Stimulated activated CD4-positive, alpha-beta T cell treated with anti-CD3 and anti-CD28 coated beads, Interleukin-1b, Interleukin-23, amount 100 ng/mL, for 48 hours (primary cell): ENCODE data around the gene RNF213.

Experiments
- DNase-seq: peaks from one replicate; pipeline ENCODE4 v3.0.0-alpha.2; 2020

The RNF213 gene

DNA sequence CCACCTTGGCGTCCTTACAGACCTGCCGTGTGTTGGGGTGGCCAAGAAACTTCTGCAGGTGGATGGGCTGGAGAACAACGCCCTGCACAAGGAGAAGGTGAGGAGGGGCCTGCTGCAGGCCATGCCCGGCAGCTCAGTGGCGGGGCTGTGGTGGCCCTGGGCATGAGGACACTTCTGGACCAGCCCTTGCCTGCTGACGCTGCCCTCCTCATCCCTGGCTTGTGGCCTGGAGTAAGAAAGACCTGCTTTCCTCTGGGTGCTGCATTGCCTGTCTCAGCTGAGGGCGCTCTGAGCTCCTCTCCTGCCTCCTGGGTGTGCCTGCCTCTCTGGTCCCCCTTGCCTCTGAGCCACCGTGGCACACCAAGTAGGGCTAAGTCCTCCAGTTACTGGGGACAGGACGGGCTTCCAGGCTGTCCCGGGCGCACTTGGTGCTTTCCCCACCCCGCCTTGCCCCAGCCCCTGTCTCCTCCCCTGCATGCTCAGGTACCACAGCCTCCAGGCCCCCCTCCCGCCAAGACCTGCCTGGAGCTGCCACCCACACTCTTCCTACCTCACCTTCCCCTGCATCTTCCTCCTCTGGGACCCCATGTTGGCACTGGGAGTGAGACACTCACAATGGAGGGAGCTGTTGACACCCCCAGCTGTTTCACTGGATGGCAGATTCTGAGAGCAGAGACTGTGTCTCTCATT is 163.0 kb downstream of the RNF213 start:
- no peak for DNase-seq

DNA sequence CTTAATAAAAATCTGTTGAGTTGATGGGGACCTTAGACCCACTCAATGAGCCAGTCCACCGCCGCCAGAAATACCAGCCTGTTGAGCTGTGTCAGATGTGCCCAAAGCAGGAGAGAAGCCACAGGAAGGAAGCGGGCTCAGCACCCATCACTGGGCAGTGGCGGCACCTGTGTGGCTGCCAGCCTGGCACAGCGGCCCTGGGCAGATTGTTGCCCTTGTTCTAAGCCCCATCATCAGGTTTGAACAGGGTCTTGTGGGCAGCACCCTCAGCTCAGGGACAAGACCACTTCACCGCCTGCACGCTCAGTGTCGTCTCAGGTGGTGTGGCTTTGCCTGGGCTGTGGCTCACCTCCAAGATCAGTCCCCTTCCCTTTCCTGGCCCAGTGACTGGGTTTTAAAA is 163.6 kb downstream of the RNF213 start:
- no peak for DNase-seq

DNA sequence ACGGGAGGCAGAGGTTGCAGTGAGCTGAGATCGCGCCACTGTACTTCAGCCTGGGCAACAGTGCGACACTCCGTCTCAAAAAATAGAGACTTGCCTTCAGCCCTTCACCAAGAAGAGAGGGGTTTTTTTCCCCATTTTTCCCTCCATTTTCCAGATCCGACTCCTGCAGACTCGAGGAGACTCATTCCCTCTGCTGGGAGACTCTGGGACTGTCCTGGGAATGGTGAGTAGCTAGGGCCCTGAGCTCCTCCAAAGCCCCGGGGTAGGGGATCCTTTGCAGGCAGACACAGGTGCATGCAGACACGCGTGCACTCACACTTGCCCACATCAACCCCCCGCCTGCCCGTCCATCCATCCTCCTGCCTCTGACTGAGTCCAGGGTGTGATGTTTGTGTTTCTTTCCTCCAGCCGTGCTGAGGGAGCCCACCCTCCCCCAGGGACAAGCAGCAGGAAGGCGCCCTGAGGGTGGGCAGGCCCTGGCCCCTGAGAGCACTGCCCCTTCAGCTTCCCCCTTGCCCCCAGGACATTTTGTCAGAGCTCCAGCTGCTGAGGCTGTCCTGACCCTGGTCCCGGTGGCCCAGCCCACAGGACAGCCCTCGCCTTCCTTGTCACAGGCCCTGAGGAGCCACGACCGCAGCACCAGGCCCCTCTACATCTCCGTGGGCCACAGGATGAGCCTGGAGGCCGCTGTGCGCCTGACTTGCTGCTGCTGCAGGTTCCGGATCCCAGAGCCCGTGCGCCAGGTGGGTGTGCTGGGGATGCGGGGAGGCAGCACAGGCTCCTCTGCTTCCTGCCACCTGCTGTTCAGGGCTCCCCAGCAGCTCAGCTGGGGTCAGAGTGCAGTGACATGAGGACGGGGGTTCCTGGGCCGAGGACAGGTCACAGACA is 164.5 kb downstream of the RNF213 start:
- no peak for DNase-seq

DNA sequence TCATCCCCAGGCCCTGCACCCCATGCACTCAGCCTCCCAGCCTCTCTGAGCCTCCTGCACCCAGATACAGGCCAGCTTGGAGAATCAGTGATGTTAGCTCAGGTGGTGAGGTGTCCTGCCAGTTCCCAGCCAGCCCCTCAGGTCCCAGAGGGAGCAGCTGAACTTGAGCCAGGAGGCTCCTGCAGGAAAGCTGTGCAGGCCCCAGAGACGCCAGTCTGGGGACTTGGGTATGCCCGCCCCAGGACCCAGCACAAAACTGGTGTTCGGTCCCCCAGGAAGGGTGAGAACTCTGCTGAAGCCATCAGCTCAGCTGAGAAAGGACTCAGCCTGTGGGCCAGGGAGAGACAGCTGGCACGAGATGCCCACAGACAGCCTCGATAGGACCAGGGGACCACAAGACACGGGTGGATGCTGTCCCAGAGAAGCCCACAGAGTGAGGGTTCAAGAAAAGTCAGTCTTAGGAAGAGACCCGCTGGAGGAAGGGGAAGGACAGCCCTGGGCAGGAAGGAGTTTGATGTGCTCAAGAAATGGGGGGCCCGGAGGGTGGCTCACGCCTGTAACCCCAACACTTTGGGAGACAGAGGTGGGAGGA is 165.3 kb downstream of the RNF213 start:
- no peak for DNase-seq

DNA sequence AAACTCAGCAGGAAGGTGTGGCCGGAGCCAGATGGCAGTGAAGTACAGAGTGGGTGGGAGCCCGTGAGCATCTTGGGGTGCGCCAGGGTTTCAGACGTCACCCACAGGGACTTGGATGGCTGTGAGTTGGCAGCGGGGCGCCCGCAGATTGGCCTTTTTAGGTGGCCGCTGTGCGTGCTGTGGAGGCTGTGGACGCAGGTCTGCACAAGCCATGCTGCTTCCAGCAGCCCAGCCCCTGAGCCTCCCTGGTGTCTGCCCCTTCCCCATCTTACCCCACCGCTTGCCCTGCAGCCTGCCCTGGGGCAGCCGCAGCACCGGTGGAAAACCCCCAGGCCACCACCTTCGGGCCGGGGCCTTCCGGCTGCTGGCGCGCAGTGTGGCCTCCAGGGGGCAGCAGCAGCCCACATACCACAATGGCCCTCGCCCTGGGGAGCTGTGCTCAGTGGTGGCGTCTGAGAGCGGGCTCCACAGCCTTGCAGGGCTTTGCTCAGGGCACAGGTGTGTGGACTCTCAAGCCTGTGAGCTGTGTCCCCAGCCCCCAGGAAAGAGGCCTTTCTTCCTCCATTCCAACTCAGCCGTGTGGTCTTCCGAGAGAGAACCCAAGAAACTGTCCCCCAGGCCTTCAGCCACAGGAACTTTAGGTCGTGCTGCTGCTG is 166.1 kb downstream of the RNF213 start:
- DNase-seq = peak; percentile 86

DNA sequence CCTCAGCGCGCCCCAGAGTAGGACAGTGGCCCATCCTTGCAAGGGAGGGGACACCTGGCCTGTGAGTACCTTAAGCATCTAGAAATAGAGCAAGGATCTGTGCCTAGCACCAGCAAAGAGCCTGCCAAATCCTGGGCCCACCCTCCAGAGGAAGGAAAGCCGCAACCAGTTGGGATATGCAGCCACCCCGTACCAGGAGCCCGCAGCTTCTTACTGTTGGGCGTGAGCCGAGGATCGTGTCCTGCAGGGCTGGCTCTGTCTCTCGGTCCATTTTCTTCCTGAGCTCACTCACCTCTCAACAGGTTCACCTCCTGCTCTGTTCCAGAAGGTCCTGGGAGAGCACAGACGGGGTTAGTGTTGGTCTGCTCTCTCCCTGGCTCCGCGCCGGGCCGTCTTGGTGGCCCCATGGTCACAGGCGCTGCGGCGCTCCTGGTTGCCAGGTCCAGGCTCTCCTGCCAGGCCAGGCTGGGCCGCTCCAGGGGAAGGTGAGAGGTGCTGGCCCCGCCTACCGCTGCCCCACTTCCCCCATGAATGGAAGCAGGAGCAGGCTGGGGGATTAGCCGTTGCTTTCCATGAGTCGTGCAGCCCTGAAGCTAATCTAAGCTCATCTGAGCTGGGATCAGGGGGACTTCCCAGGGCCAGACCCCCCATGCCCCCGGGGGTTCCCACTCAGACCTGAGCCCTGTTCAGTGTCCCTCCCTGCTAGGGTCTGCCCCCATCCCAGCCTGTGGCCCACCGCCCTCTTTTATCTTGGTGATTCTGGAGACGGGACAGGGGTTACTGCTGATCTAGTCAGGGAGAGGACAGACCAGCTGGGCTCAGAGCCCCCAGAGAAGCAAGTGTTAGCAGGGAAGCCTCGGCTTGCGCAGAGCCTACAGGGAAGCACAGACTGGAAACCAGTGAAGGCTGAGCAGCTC is 167.0 kb downstream of the RNF213 start:
- DNase-seq = no peak

DNA sequence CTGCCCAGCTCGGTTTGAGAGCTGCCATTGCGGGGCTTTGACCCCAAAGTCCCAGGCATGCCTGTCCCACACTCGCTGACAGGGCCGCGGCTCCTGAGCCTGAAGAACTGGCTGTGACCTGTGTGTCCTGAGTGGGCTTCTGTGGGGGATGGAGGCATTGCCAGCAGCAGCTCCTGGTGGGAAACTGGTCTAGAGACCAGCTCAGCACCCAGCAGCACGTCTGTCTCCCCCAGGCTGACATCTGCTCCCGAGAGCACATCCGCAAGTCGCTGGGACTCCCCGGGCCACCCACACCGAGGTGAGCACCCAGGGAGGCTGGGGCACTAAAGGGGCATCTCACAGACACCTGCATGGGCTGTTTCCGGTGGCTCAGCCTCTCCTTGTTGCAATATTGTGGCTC is 167.7 kb downstream of the RNF213 start:
- no peak for DNase-seq

DNA sequence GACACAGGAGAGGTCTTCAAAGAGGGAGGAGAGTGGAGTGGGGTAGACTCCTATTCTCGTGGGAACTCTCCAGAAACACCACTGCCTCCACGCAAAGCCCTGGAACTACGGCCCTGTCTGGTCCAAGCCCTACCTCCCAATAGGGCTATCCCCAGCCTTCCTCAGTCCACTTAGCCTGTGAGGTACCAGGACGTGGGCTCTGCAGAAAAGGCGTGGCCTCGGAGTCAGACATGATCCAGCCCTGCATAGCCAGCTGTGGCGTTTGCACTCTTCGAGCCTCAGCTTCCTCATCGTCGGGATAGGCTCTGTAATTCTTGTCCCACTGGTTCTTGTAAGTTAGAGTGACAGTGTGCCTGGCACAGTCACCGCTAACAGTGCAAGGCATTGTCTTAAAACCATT is 168.1 kb downstream of the RNF213 start:
- no peak for DNase-seq

DNA sequence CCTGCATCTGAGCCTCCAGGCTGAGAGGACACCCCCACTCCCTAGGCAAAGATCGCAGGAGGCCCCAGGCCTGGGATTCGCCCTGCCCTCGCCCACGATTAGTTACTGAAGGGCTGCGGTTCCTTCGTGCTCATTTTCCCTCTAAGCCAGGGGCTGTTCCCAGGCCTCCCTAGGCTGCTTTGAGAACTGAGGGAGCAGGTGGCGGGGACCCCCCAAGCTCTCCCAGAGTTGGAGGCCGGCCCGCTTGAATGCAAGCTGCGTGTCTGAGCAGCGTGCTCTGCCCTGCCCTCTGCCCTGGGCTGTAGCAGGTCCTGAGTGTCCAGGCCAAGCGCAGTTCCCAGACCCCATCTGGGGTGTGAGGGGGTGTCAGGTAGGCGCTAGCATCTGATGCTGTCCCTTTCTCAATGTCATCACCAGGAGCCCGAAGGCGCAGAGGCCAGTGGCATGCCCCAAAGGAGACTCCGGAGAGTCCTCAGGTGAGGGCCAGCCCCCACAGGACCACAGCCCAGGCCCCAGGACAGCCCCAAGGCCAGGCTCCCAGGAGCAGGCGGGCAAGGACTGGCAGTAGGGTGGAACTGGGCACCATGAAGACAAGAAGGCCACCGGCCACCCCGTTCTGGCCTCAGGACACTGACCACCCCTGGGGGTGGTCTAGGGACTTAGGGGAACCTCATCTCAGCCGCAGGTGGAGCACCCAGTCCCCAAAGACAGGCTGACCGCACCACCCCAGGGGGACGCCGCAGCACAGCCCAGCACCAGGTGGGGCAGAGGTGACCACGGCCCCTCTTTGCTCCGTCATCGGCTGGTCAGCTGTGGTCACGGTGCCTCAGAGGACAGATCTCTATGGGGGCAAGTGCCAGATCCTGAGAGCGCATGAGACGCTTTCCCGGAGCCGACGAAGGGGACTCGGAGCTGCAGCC is 169.0 kb downstream of the RNF213 start:
- DNase-seq = no peak

DNA sequence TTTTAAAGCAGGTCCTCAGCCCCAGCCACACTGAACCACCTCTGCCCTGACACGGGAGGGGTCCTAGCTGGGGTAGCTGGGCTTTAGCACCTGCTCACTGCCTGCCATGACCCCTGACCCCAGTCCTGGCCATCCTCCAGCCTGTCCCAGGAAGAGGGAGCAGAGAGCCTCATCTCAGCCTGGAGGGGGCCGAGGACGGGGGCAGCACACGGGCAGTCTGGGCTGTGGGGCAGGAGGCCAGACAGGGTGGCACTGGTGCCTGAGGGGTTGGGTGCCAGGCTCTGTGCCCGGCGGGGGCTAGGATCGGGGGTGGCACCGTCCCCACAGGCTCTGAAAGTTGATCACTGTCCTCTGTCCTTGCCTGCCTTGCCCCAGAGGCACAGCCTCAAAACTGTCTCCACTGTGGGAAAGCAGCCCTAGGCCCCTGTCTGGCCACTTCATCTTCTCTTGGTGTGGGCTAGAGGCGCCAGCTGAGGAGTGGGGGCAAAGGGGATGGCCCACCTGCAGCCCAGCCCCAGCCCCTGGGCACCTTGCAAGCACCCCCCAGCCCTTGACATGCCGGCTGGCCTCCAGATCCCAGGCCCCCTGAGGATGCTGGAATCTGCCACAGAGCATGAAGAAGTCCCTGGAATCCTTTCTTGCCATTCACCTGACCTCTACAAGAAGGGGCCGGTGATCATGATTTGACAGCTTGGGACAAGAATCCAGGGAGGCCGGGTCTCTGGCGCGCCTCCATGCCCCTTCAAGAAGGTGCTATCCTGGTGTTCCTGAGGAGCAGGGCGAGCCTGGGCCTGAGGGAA is 170.0 kb downstream of the RNF213 start:
- no peak for DNase-seq

DNA sequence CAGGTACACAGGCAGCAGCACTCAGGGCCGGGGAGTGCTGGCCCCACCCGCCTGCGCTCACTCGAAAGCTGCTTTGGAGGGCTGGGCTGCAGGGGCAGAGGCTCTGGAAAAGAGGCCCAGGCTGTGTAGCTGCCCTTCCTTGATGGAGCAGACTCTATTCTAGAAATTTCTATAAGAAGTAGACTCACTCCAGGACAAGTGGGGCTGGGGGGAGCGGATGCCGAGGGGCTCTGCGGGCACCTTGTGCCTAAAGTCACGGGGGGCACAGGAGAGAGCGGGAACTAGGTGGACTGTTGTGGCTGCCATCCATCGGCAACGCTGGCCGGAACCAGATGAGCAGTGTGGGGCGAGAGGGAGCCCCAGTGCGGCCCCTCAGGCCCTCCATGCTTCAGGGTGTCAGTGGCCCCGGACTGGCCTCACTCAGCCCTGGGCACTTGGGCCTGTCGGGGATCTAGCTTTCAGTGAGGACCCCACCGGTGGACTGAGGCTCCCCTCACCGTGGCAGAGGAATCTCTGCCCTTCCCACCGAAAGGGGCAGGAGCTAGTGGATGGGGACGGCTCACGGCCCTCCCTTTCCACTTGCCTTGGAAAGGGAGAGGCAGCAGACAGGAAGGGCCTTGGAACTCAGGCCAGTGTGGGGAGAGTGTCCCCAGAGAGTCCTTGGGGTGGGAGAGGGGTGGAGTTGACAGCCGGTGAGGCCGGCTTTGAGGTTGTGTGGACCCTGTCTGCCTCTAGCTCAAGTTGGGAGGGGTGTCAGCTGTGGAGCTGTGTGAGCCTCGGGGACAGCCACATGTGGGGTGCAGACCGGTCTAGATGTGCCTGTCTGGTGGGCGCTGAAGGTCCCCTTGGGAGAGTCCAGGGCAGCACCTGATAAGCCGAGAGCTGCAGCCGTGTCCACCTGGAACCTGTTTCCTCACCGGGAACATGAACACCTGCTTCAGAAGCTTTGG is 170.9 kb downstream of the RNF213 start:
- no peak for DNase-seq

DNA sequence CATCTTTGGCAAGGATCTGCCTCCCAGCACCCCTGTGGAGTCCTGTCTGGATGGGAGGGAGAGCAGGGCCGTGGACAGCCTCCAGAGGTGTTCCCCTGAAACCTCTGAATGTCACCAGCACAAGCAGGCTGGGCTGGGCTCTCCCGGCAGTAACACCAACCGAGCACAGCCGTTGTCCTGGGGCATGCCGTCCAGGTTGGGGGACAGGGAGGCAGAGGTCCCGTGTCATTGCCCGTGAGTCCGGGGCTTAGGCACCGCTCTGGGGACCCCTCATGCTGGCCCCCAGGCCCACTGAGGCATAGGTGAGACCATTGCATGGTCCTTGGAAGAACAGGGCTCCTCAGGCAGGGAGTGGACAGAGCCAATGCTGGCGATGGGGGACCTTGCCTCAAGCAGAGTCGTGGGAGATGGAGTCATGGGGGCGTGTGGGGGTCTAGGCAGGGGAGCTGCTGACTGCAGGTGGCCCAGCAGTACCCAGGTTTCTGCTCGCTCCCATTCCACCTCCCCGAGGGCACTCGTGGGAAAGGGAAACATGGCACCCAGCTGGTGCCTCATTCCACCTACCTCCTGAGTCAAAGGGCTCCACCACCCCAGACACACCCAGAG is 171.8 kb downstream of the RNF213 start:
- no peak for DNase-seq

DNA sequence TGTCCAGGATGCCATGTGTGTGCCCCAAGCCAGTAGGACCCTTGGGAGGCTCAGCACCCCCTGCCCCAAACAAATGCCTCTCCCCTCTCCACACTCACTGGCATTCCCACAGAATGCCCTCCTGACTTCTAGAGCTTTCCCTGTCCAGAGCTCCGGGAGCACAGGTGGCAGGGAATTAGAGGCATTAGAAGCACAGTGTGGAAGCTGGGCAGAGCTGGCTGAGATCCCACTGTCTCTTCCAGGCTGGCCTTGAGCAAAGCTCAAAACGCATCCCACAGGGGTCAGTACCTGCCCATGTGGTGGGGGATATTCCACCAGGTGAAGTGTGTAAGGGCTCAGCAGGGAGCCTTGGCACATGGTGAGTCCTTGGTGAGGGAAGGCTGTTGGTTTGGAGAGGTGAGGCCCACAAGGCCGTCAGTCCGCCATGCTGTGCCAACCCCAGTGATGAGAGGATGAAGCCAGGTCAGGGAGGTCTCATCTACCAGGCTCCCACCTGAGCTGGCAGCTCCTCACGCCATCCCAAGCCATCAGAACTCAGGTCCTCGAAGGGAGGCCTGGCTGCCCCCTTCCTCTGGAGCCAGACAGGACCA is 172.4 kb downstream of the RNF213 start:
- DNase-seq = no peak

DNA sequence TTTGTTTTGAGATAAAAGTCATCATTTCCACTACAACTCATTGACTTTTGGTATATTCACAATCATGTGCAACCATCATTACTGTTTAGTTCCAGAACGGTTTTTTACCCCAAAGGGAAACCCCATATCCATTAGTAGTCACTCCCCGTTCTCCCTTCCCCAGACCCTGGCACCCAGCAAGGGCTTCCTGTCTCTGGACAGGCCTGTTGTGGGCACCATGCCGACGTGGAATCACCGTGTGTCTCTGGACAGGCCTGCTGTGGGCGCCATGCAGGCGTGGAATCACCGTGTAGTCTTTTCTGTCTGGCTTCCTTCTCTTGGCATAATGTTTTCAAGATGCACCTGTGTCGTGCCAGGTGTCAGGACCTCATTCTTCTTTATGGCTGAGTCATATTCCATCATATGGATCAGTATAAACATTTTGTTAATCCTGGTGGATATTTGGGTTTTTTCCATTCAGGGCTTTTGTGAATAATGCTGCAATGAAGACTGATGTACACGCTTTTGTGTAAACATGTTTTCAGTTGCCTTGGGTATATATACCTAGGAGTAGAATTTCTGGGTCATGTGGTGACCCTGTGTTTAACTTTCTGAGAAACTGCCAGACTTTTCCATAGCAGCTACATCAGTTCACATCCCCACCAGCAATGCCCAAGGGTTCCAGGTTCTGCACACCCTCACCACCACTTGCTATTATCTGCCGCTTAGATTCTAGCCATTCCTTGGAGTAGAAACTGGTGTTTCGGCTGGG is 173.4 kb downstream of the RNF213 start:
- DNase-seq = no peak

DNA sequence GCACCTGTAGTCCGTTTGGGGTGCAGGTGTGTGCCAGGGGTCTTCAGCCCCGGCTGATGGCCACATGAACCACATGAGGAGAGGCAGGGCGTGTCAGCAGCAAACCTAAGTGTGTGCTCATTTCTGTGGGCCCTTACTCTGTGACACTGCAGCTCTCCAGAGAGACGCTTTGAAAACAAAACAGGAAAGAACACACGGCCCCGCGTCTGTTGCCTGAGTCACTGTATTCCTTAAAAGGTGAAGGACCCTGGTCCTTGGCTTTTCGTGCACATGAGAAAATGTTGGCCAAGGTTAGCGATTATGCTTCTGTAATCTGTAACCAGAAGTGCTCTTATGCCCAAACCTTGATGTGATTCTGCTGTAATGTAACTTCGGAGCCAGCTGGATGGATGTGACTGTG is 176.9 kb downstream of the RNF213 start:
- DNase-seq = no peak

DNA sequence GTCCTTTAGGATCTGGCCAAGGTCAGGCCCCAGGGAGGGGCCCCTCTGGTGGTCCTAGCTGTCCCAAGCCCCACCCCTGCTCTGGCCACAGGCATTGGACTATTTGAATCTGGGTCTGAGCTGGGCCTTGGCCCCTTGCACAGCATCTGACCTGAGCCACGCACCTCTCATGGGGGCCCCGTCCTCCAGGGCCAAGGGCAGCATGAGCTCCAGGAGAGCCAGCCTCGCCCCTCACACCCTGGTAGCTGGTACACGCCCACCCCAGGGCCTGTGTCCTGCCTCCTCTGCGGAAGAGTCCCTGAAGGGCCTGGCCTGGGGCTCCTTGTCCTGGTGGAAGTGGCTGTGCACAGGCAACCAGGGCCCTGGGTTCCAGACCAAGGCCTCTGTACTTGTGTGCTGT is 178.2 kb downstream of the RNF213 start:
- DNase-seq = no peak

DNA sequence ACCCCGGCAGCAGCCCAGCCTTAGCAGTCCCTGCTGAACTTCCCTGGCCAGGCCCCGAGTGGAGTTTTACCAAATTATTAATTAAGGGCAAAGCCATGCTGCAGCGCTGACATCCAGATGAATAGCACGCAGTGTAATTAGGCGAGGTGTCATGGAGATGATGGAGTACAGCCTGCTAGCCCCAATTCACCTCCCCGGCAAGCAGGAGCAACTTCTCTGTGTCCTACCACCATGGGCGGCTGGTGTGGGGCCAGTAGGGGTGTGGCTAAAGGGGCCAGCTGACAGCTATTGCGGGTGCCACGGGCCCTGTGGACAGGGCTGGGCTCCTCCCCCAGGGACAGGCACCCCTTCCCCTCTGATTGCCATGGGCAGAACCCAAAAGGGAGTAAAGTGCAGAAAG is 178.8 kb downstream of the RNF213 start:
- no peak for DNase-seq
